ENCODE data around the gene MCFD2. TPM values are rescaled to one million over a fixed set of nuclear protein-coding genes. Genes with fewer than 3 reads are reported as not detected.
"Not testable (repeated sequence)": the region's sequence is repeated elsewhere in the genome, so short reads cannot be mapped to it uniquely, and the experiment has no call there.

The MCFD2 gene
- total and polyA plus RNA-seq, 11 donors, result 16.1 to 113 (median 63.4) TPM

DNA sequence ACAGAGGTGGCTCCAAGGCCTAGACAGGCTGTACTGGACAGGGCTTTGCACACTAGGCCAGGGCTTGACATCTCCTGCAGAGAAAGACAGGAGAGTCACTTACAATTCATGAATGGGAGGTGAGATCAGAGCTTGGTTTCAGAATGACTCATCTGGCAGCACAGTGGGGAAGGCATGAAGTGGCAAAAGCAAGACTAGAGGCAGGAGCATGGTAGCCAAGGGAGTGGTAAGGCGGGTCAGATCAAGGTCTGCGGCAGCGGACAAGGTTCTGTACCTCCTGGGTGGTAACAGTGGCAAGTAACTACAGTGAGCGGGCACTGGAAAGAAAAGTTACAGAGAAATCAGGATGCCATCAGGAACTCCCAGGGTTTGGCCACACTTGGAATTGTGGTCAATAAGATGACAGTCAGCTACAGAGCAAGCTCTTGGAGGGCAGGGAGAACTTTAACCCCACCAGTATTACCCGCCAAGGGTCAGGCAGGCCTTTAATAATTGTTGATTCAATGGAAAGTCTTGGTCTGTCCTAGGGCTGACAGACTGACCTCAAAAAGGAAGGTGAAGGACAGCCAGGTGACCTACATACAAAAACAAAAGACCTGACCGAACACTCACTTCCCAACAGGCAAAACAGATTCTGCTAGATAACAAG is 5.7 kb downstream of the MCFD2 start:
- H3K27ac ChIP-seq, result peak overlapping the region in 5 of 12 donors; percentile 4 to 47 (median 21)
- H3K27me3 ChIP-seq, result no peaks in the 10 kb centered on the region
- peaks cover 0 to 46% (median 27%) of the 10 kb centered on the region in 12 donors for H3K4me1 ChIP-seq
- intact Hi-C loops (cut with DNase I), result loop anchor here in 1 of 10 donors (10.0 kb wide), 1 partner anchor 415 kb away; no protein-coding TSS in a partner anchor
- ATAC-seq (peak in 3 of 4 donors; percentile 26 to 57 (median 55)), DNase-seq (peak in 1 of 5 donors; percentile 47)
- TF ChIP-seq, protein P1, sequence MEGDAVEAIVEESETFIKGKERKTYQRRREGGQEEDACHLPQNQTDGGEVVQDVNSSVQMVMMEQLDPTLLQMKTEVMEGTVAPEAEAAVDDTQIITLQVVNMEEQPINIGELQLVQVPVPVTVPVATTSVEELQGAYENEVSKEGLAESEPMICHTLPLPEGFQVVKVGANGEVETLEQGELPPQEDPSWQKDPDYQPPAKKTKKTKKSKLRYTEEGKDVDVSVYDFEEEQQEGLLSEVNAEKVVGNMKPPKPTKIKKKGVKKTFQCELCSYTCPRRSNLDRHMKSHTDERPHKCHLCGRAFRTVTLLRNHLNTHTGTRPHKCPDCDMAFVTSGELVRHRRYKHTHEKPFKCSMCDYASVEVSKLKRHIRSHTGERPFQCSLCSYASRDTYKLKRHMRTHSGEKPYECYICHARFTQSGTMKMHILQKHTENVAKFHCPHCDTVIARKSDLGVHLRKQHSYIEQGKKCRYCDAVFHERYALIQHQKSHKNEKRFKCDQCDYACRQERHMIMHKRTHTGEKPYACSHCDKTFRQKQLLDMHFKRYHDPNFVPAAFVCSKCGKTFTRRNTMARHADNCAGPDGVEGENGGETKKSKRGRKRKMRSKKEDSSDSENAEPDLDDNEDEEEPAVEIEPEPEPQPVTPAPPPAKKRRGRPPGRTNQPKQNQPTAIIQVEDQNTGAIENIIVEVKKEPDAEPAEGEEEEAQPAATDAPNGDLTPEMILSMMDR (IDR thresholded peaks at IDR 0.05), result no peak
- no peak for TF ChIP-seq POLR2A (IDR thresholded peaks at IDR 0.05)
- WGBS, 4 donors, result 90 to 94% (median 91%) methylated on average over 6 of the region's 6 CpGs
- H3K4me3 ChIP-seq, result no peak overlapping the region
- peaks cover 2 to 72% (median 64%) of the 10 kb centered on the region in 9 donors for H3K36me3 ChIP-seq
- H3K9me3 ChIP-seq, result no peaks in the 10 kb centered on the region

DNA sequence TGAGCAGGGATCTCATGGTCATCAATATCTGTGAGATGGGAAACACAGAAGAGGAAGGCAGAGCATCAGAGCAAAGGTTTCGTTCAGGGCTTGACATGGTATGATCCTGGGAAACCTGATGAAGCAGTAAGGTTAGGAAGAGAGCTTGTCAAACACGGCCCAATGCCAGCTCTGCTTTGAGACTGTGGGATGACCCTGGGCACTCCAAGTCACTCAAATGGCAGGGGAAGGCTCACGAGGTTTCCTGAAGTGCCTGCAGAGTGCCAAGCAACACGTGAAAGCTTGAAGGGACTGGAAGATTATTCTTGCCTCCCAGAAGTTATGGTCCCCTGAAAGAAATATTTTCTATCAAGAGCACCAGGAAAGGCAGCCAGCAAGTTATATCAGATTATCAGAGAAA is 6.5 kb downstream of the MCFD2 start:
- DNase-seq (no peak), ATAC-seq (no peak)
- H3K9me3 ChIP-seq, result no peaks in the 10 kb centered on the region
- peaks cover 0 to 39% (median 20%) of the 10 kb centered on the region in 12 donors for H3K4me1 ChIP-seq
- intact Hi-C loops (cut with DNase I), result no loop called here
- whole genome bisulfite sequencing, 4 donors, result 62 to 86% (median 69%) methylated on average over 4 of the region's 4 CpGs
- H3K27me3 ChIP-seq, result no peaks in the 10 kb centered on the region
- TF ChIP-seq, protein P1 (IDR thresholded peaks at IDR 0.05), result no peak
- TF ChIP-seq POLR2A (IDR thresholded peaks at IDR 0.05), result no peak
- peak overlapping the region in 2 of 12 donors; percentile 4 to 47 for H3K27ac ChIP-seq
- no peak overlapping the region for H3K4me3 ChIP-seq
- H3K36me3 ChIP-seq, result peaks cover 2 to 79% (median 71%) of the 10 kb centered on the region in 9 donors

DNA sequence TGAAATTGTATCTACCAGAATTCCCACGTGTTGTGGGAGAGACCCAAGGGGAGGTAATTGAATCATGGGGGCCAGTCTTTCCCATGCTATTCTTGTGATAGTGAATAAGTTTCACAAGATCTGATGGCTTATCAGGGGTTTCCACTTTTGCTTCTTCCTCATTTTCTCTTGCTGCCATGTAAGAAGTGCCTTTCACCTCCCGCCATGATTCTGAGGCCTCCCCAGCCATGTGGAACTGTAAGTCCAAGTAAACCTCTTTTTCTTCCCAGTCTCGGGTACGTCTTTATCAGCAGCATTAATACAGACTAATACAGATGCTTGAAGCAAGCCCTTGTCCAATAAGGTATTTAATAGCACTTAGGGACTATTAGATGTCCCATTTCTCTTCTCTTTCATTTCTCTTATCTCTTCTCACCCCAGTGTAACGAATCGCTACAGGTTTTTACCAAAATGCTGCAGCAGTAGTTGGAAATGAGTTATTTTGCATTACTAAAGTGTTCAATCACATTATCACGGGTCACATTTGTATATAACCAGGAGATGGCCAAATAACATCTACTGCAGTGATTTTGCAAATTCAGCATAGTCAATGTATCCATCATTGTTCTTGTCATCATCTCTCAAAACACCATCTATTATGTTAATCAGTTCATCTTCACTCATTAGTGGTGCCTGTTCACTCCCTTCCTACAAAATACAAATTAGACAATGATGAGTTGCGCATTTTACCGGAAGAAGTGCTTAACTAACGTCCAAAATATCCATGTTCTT is 10.5 kb downstream of the MCFD2 start:
- H3K4me1 ChIP-seq, result peaks cover 0 to 23% (median 5%) of the 10 kb centered on the region in 12 donors
- intact Hi-C loops (cut with DNase I); ATAC-seq; H3K4me3 ChIP-seq; H3K27ac ChIP-seq; DNase-seq; H3K9me3 ChIP-seq; H3K27me3 ChIP-seq: not testable (repeated sequence)
- 93 to 96% (median 95%) methylated on average over 10 of the region's 10 CpGs for WGBS, 4 donors
- H3K36me3 ChIP-seq, result peaks cover 2 to 74% (median 63%) of the 10 kb centered on the region in 9 donors

DNA sequence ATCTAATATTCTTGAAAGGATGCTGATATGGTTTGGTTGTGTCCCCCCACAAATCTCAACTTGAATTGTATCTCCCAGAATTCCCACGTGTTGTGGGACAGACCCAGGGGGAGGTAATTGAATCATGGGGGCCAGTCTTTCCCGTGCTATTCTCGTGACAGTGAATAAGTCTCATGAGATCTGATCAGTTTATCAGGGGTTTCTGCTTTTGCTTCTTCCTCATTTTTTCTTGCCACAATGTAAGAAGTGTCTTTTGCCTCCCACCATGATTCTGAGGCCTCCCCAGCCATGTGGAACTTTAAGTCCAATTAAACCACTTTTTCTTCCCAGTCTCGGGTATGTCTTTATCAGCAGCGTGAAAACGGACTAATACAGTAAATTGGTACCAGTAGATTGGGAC is 12.6 kb downstream of the MCFD2 start:
- intact Hi-C loops (cut with DNase I); ATAC-seq: not testable (repeated sequence)
- H3K36me3 ChIP-seq, result peaks cover 2 to 53% (median 42%) of the 10 kb centered on the region in 9 donors

DNA sequence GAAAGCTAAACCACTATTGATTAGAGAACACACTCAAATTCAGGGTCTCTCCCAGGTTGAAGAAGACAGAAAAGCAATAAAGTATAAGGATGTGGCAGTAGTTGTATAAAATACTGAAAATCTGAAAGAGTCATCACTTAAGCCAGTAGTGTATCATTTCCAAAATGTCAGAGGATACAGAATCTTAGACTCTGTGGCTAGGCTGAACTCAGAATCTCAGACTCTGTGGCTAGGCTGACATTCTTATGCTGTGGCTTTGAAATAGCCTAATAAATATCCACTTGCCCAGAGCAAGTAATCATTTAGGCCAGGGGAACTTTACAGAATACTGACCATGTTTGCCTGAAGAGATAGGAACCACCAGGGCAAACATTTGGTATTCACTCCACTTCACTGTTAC is 13.1 kb downstream of the MCFD2 start:
- Histone ChIP-seq H3K27ac (no peak overlapping the region), H3K9me3 (no peaks in the 10 kb centered on the region), H3K4me1 (peaks cover 0 to 14% (median 0%) of the 10 kb centered on the region in 12 donors), H3K36me3 (peaks cover 2 to 48% (median 37%) of the 10 kb centered on the region in 9 donors), H3K27me3 (no peaks in the 10 kb centered on the region), H3K4me3 (no peak overlapping the region)
- DNase-seq (no peak), ATAC-seq (no peak)
- intact Hi-C loops (cut with DNase I), result no loop called here
- no peak for TF ChIP-seq POLR2A (IDR thresholded peaks at IDR 0.05)
- TF ChIP-seq, protein P1 (IDR thresholded peaks at IDR 0.05), result no peak

More for the DNA sequence above, 12.6 kb downstream of the MCFD2 start:
- peaks cover 0 to 14% (median 0%) of the 10 kb centered on the region in 12 donors for H3K4me1 ChIP-seq
- H3K4me3 ChIP-seq, DNase-seq, H3K27ac ChIP-seq, H3K27me3 ChIP-seq, H3K9me3 ChIP-seq: not testable (repeated sequence)
- WGBS, 4 donors, result 69 to 76% (median 73%) methylated on average over 6 of the region's 6 CpGs

Data from heart left ventricle (tissue), 16 donors.